Measurements from ENCODE around the gene CMTR1. TPM values are rescaled to one million over a fixed set of nuclear protein-coding genes. Genes with fewer than 3 reads are reported as not detected.

The CMTR1 gene
- polyA plus RNA-seq, 1 donor from 2014 or later: 64.1 TPM

DNA sequence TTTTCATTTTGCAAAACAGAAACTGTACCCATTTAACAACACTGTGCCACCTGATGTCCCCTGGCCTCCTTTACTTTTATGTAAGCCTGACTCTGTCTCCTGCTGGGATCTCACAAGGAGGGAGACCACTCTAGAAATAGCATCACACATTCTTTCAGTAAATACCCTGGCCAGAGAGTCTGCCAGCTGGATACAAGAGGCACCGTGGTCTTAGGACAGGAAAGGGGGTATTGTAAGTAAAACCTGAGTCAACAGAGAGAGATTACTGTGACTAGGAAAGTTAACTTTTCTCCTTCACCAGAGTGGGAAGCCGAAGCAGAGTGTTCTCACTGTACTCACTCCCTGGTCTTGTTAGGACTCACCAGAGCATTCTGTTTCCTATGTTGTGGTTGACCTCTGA is 27.8 kb downstream of the CMTR1 start:
- H3K4me3 ChIP-seq (ENCODE audit: low read length): no peak overlapping the region
- H3F3A ChIP-seq (ENCODE audit: insufficient read depth, low read length, poor library complexity, severe bottlenecking): no peaks in the 10 kb centered on the region
- H3K27ac ChIP-seq (ENCODE audit: low read length): no peak overlapping the region
- H3K27me3 ChIP-seq (ENCODE audit: insufficient read depth, low read depth, low read length): no peaks in the 10 kb centered on the region
- no peaks in the 10 kb centered on the region for H4K20me1 ChIP-seq (ENCODE audit: insufficient read depth)
- no peak overlapping the region for H3K4me2 ChIP-seq (ENCODE audit: low read length)
- no peak overlapping the region for H3K9ac ChIP-seq (ENCODE audit: low read length)
- H3K9me2 ChIP-seq (ENCODE audit: insufficient read depth, low read length): no peaks in the 10 kb centered on the region
- H3K79me2 ChIP-seq (replicated peaks; ENCODE audit: insufficient read depth, low read length): no peaks in the 10 kb centered on the region
- H3K36me3 ChIP-seq (ENCODE audit: insufficient read depth, low read length): peaks cover 3% of the 10 kb centered on the region
- H2AFZ ChIP-seq (ENCODE audit: low read depth, low read length): no peak overlapping the region
- TF ChIP-seq RAD21 (conservative IDR thresholded peaks at IDR 0.05) (no peak), EP300 (conservative IDR thresholded peaks at IDR 0.05; ENCODE audit: poor library complexity, severe bottlenecking) (no peak), TAF1 (IDR thresholded peaks at IDR 0.05; ENCODE audit: low read depth) (no peak), MXI1 (conservative IDR thresholded peaks at IDR 0.05; ENCODE audit: poor library complexity, severe bottlenecking) (no peak), EZH2 (IDR thresholded peaks at IDR 0.05; ENCODE audit: borderline replicate concordance, insufficient read depth, low read length, poor library complexity, severe bottlenecking) (no peak), SMC3 (conservative IDR thresholded peaks at IDR 0.05; ENCODE audit: poor library complexity) (no peak)
- TF ChIP-seq, protein P1, sequence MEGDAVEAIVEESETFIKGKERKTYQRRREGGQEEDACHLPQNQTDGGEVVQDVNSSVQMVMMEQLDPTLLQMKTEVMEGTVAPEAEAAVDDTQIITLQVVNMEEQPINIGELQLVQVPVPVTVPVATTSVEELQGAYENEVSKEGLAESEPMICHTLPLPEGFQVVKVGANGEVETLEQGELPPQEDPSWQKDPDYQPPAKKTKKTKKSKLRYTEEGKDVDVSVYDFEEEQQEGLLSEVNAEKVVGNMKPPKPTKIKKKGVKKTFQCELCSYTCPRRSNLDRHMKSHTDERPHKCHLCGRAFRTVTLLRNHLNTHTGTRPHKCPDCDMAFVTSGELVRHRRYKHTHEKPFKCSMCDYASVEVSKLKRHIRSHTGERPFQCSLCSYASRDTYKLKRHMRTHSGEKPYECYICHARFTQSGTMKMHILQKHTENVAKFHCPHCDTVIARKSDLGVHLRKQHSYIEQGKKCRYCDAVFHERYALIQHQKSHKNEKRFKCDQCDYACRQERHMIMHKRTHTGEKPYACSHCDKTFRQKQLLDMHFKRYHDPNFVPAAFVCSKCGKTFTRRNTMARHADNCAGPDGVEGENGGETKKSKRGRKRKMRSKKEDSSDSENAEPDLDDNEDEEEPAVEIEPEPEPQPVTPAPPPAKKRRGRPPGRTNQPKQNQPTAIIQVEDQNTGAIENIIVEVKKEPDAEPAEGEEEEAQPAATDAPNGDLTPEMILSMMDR (IDR thresholded peaks at IDR 0.05; ENCODE audit: poor library complexity, severe bottlenecking): no peak
- TF ChIP-seq, protein P2, sequence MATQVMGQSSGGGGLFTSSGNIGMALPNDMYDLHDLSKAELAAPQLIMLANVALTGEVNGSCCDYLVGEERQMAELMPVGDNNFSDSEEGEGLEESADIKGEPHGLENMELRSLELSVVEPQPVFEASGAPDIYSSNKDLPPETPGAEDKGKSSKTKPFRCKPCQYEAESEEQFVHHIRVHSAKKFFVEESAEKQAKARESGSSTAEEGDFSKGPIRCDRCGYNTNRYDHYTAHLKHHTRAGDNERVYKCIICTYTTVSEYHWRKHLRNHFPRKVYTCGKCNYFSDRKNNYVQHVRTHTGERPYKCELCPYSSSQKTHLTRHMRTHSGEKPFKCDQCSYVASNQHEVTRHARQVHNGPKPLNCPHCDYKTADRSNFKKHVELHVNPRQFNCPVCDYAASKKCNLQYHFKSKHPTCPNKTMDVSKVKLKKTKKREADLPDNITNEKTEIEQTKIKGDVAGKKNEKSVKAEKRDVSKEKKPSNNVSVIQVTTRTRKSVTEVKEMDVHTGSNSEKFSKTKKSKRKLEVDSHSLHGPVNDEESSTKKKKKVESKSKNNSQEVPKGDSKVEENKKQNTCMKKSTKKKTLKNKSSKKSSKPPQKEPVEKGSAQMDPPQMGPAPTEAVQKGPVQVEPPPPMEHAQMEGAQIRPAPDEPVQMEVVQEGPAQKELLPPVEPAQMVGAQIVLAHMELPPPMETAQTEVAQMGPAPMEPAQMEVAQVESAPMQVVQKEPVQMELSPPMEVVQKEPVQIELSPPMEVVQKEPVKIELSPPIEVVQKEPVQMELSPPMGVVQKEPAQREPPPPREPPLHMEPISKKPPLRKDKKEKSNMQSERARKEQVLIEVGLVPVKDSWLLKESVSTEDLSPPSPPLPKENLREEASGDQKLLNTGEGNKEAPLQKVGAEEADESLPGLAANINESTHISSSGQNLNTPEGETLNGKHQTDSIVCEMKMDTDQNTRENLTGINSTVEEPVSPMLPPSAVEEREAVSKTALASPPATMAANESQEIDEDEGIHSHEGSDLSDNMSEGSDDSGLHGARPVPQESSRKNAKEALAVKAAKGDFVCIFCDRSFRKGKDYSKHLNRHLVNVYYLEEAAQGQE (IDR thresholded peaks at IDR 0.05; ENCODE audit: borderline replicate concordance): no peak
- no peaks in the 10 kb centered on the region for H3K9me3 ChIP-seq (ENCODE audit: low read length)

DNA sequence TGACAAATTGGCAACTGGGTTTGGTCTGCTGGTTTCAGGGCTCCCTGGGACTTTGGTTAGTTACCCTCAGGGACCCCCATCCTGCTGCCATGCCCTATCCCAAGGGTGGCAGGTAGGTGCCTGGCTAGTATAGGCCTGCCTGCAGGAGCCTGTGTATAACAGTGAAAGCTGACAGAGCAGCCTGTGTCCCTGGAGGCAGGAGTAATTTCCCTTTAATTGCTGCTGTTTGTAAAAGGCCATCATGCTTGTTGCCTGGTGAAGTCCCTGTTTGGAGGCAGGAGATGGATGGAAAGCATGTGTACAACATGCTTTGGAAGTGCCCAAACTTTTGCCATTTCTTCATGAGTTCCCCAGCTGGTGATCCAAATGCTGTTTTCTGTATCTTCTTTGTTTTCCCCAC is 30.1 kb downstream of the CMTR1 start:
- Histone ChIP-seq H4K20me1 (ENCODE audit: insufficient read depth) (no peaks in the 10 kb centered on the region), H3K9me3 (ENCODE audit: low read length) (no peaks in the 10 kb centered on the region), H3K4me3 (ENCODE audit: low read length) (no peak overlapping the region), H3K27me3 (ENCODE audit: insufficient read depth, low read depth, low read length) (no peaks in the 10 kb centered on the region), H2AFZ (ENCODE audit: low read depth, low read length) (no peak overlapping the region), H3K27ac (ENCODE audit: low read length) (no peak overlapping the region), H3F3A (ENCODE audit: insufficient read depth, low read length, poor library complexity, severe bottlenecking) (no peaks in the 10 kb centered on the region), H3K79me2 (replicated peaks; ENCODE audit: insufficient read depth, low read length) (no peaks in the 10 kb centered on the region), H3K36me3 (ENCODE audit: insufficient read depth, low read length) (peaks cover 3% of the 10 kb centered on the region), H3K4me2 (ENCODE audit: low read length) (no peak overlapping the region), H3K9me2 (ENCODE audit: insufficient read depth, low read length) (no peaks in the 10 kb centered on the region), H3K9ac (ENCODE audit: low read length) (no peak overlapping the region)
- TF ChIP-seq SMC3 (conservative IDR thresholded peaks at IDR 0.05; ENCODE audit: poor library complexity): no peak
- TF ChIP-seq RAD21 (conservative IDR thresholded peaks at IDR 0.05): no peak
- no peak for TF ChIP-seq TAF1 (IDR thresholded peaks at IDR 0.05; ENCODE audit: low read depth)
- no peak for TF ChIP-seq EZH2 (IDR thresholded peaks at IDR 0.05; ENCODE audit: borderline replicate concordance, insufficient read depth, low read length, poor library complexity, severe bottlenecking)
- TF ChIP-seq, protein P1 (IDR thresholded peaks at IDR 0.05; ENCODE audit: poor library complexity, severe bottlenecking): no peak
- no peak for TF ChIP-seq MXI1 (conservative IDR thresholded peaks at IDR 0.05; ENCODE audit: poor library complexity, severe bottlenecking)
- TF ChIP-seq POLR2AphosphoS5 (IDR thresholded peaks at IDR 0.05): no peak
- TF ChIP-seq, protein P2 (IDR thresholded peaks at IDR 0.05; ENCODE audit: borderline replicate concordance): no peak
- TF ChIP-seq EP300 (conservative IDR thresholded peaks at IDR 0.05; ENCODE audit: poor library complexity, severe bottlenecking): no peak

All from neural cell (in vitro differentiated cells).